HG03432 (cell line): ENCODE data around the gene SKAP1.

ENCODE experiments used
- ATAC-seq: cut with Tn5 transposase; IDR thresholded peaks from one replicate; pipeline ENCODE4 v1.9.1; 2021; ENCODE audit warnings: mild to moderate bottlenecking, moderate library complexity; ENCODE audit not compliant: unreplicated experiment

SKAP1 gene

GRCh38 chr17:48180842-48181629 is 249.0 kb downstream of the SKAP1 start:
- ATAC-seq = no peak

- no peak for ATAC-seq
Observed at GRCh38 chr17:48179071-48179945, 250.7 kb downstream of the SKAP1 start.

- ATAC-seq = no peak
Observed at GRCh38 chr17:48178317-48178716, 251.7 kb downstream of the SKAP1 start.

GRCh38 chr17:48177816-48178215 is 252.2 kb downstream of the SKAP1 start:
- no peak for ATAC-seq

- ATAC-seq = no peak
Observed at GRCh38 chr17:48176471-48176855, 253.6 kb downstream of the SKAP1 start.

GRCh38 chr17:48175692-48176470 is 254.1 kb downstream of the SKAP1 start:
- no peak for ATAC-seq

- ATAC-seq = no peak
Observed at GRCh38 chr17:48174833-48175523, 255.0 kb downstream of the SKAP1 start.

- no peak for ATAC-seq
Observed at GRCh38 chr17:48173191-48173984, 256.6 kb downstream of the SKAP1 start.

GRCh38 chr17:48169926-48170325 is 260.1 kb downstream of the SKAP1 start:
- ATAC-seq = no peak

GRCh38 chr17:48163809-48164208 is 266.2 kb downstream of the SKAP1 start:
- ATAC-seq = no peak

GRCh38 chr17:48162946-48163506 is 267.0 kb downstream of the SKAP1 start:
- ATAC-seq = no peak

- no peak for ATAC-seq
Observed at GRCh38 chr17:48162306-48162934, 267.6 kb downstream of the SKAP1 start.

GRCh38 chr17:48161127-48161905 is 268.7 kb downstream of the SKAP1 start:
- ATAC-seq = no peak

- no peak for ATAC-seq
Observed at GRCh38 chr17:48160177-48161081, 269.6 kb downstream of the SKAP1 start.

- no peak for ATAC-seq
Observed at GRCh38 chr17:48159232-48159631, 270.8 kb downstream of the SKAP1 start.

GRCh38 chr17:48155889-48156611 is 274.0 kb downstream of the SKAP1 start:
- ATAC-seq = no peak
